K562 (cell line): ENCODE data around the gene PDGFD. TPM values are rescaled to one million over a fixed set of nuclear protein-coding genes. Genes with fewer than 3 reads are reported as not detected.

Source experiments
- ATAC-seq: fragments of 200-7000 bp; cut with Tn5 transposase; 3 replicates; pipeline ENCODE4 v1.9.1; 2020; ENCODE audit warnings: moderate library complexity
- BruUV-seq: library from RNA; stranded (reverse); fragments of 400-500 nt; replicated peaks from 2 replicates; lab custom pipeline; 2021; lab: Mats Ljungman, UMichigan
- CTCF ChIA-PET: fragments of 300-600 bp; formaldehyde crosslinking; extraction: SDS; loops from one replicate; lab custom pipeline; 2021; ENCODE audit warnings: low intra/inter-chr PET ratio; lab: Yijun Ruan, JAX
- POLR2A ChIA-PET: fragments of 300-600, 350-650 bp; sonication (Branson Sonifier 250); formaldehyde crosslinking; extraction: SDS; loops from one replicate; lab custom pipeline; 2021; ENCODE audit warnings: antibody characterized with exemption, inconsistent platforms; lab: Yijun Ruan, JAX
- DNase-seq, 4 experiments: peaks; one replicate each; pipeline versions ENCODE4 v3.0.0 to v3.0.0-alpha.2; 2011 to 2018; ENCODE audit warnings: low spot score in 3 of 4, mixed read lengths in 3 of 4; ENCODE audit errors: extremely low read depth in 1 of 4
- FAIRE-seq: peaks from 2 replicates; lab custom pipeline; 2011; peaks lifted over from hg19 to GRCh38; lab: Jason Lieb, UNC
- H2AFZ ChIP-seq: 2 replicates; pipeline ENCODE4 v1.6.0; 2011; ENCODE audit warnings: low read depth, low read length, control low read depth, inconsistent platforms
- H3K27ac ChIP-seq: fragments of 200-600 bp; 3 replicates; pipeline ENCODE4 v1.8.0; 2011; ENCODE audit warnings: low read depth, mild to moderate bottlenecking, control low read depth, inconsistent platforms, low read length, moderate library complexity, mixed read lengths; ENCODE audit errors: extremely low read depth
- H3K27me3 ChIP-seq, 2 experiments: fragments of 300-600 bp in 1 of 2; 2 replicates in 1 of 2; 3 replicates in 1 of 2; pipeline versions ENCODE4 v1.6.0 to v1.8.0; 2011; ENCODE audit warnings: inconsistent platforms in 2 of 2, low read length in 2 of 2, mild to moderate bottlenecking in 1 of 2, mixed read lengths in 1 of 2, moderate library complexity in 1 of 2; ENCODE audit not compliant: control insufficient read depth in 2 of 2, insufficient read depth in 2 of 2
- H3K36me3 ChIP-seq: fragments of 300-600 bp; 3 replicates; pipeline ENCODE4 v1.8.0; 2011; ENCODE audit warnings: mild to moderate bottlenecking, low read length, inconsistent platforms; ENCODE audit not compliant: control insufficient read depth, insufficient read depth
- H3K4me1 ChIP-seq, 2 experiments: fragments of 200-600 bp in 1 of 2; replicated peaks in 1 of 2; 2 replicates in 1 of 2; 3 replicates in 1 of 2; pipeline versions ENCODE4 v1.5.1 to v1.8.0; 2011; ENCODE audit warnings: inconsistent platforms in 2 of 2, low read length in 2 of 2, mild to moderate bottlenecking in 1 of 2, mixed read lengths in 1 of 2, moderate library complexity in 1 of 2; ENCODE audit not compliant: control insufficient read depth in 2 of 2, insufficient read depth in 2 of 2
- H3K4me2 ChIP-seq: 2 replicates; pipeline ENCODE4 v1.6.1; 2011; ENCODE audit warnings: low read length, control low read depth, inconsistent platforms, mixed read lengths; ENCODE audit not compliant: insufficient read depth
- H3K4me3 ChIP-seq: fragments of 200-600 bp; sonication (generic), shearing (Covaris generic); 2 replicates; pipeline ENCODE4 v1.5.1; 2016; ENCODE audit warnings: control low read depth, inconsistent platforms
- H3K79me2 ChIP-seq: fragments of 200-600 bp; 3 replicates; pipeline ENCODE4 v1.8.0; 2011; ENCODE audit warnings: low read length, inconsistent platforms; ENCODE audit not compliant: control insufficient read depth, insufficient read depth
- H3K9ac ChIP-seq, 2 experiments: 2 replicates each; pipeline versions ENCODE4 v1.6.0 to v1.6.1; 2011; ENCODE audit warnings: low read depth in 2 of 2, low read length in 2 of 2, control low read depth in 1 of 2, inconsistent platforms in 1 of 2, mild to moderate bottlenecking in 1 of 2, mixed read lengths in 1 of 2; ENCODE audit not compliant: insufficient read depth in 1 of 2
- H3K9me1 ChIP-seq: one replicate; pipeline ENCODE4 v1.6.0; 2011; ENCODE audit warnings: inconsistent platforms, mild to moderate bottlenecking, low read length, moderate library complexity; ENCODE audit not compliant: control insufficient read depth, insufficient read depth
- H3K9me3 ChIP-seq: replicated peaks from 2 replicates; pipeline ENCODE4 v1.5.1; 2011; ENCODE audit warnings: low read depth, low read length, inconsistent platforms; ENCODE audit not compliant: control insufficient read depth, insufficient read depth
- H4K20me1 ChIP-seq: replicated peaks from 2 replicates; pipeline ENCODE4 v1.6.1; 2011; ENCODE audit warnings: low read length, inconsistent platforms, mixed read lengths; ENCODE audit not compliant: control insufficient read depth, insufficient read depth
- CEBPG ChIP-seq, 3 experiments: fragments of 200-800 bp in 1 of 3; sonication (Bioruptor generic) in 1 of 3; sonication (generic) in 1 of 3; formaldehyde crosslinking in 1 of 3; IDR thresholded peaks in 2 of 3; conservative IDR thresholded peaks in 1 of 3; 2 replicates each; pipeline versions ENCODE4 v1.6.1 to v1.8.0; 2016 to 2022; ENCODE audit warnings: missing compliant biosample characterization in 2 of 3, missing genetic modification characterization in 2 of 3, mild to moderate bottlenecking in 1 of 3, missing genetic modification reagents in 1 of 3
- EZH2 ChIP-seq: IDR thresholded peaks from 2 replicates; pipeline ENCODE4 v1.6.1; 2012; ENCODE audit warnings: low read depth, mild to moderate bottlenecking, inconsistent platforms, low read length, borderline replicate concordance
- GABPA ChIP-seq: fragments of 200-800 bp; sonication (Bioruptor generic); conservative IDR thresholded peaks from 2 replicates; pipeline ENCODE4 v1.6.1; 2016; ENCODE audit warnings: low read depth, missing genetic modification characterization, missing compliant biosample characterization
- MCM2 ChIP-seq: fragments of 450-650 bp; IDR thresholded peaks from 2 replicates; pipeline ENCODE4 v1.6.1; 2017; ENCODE audit warnings: low read depth, mild to moderate bottlenecking
- PHF20 ChIP-seq: fragments of 450-650 bp; IDR thresholded peaks from 2 replicates; pipeline ENCODE4 v1.6.1; 2018; ENCODE audit not compliant: partially characterized antibody
- PML ChIP-seq: IDR thresholded peaks from 2 replicates; pipeline ENCODE4 v1.6.1; 2012; ENCODE audit warnings: low read length, inconsistent platforms
- POLR2AphosphoS2 ChIP-seq: IDR thresholded peaks from 2 replicates; pipeline ENCODE4 v1.6.1; 2012; ENCODE audit warnings: low read length, improper control_type of control experiment
- PTTG1 ChIP-seq: fragments of 450-650 bp; IDR thresholded peaks from 2 replicates; pipeline ENCODE4 v1.6.1; 2016; ENCODE audit warnings: low read depth, mild to moderate bottlenecking, missing genetic modification characterization, missing compliant biosample characterization
- ZNF124 ChIP-seq: sonication (generic); formaldehyde crosslinking; IDR thresholded peaks from 2 replicates; pipeline ENCODE4 v1.8.1; 2022; ENCODE audit warnings: missing genetic modification reagents
- WGBS: fragments of 100-300 bp; shearing (Covaris generic); methylation state at CpG from one replicate; pipeline ENCODE4 v1.1.6; 2016; ENCODE audit warnings: low coverage, mixed read lengths; ENCODE audit not compliant: insufficient coverage; ENCODE audit errors: missing lambda C conversion rate; 5-methylcytosine and 5-hydroxymethylcytosine counted together
- in situ Hi-C: fragments of 300-500 bp; cut with MboI; formaldehyde crosslinking; loops from 4 replicates; pipeline ENCODE4 v1.15.0; 2018; ENCODE audit warnings: inconsistent platforms, mixed read lengths
- intact Hi-C: fragments of 100-400 bp; cut with micrococcal nuclease; formaldehyde crosslinking; loops from 2 replicates; pipeline ENCODE4 v1.14.2; 2022
- polyA plus RNA-seq, 8 experiments: library from polyadenylated mRNA; depleted of rRNA in 4 of 8; stranded (reverse) in 5 of 8; unstranded in 3 of 8; fragments of >200 nt; fragmentation: Nextera tagmentation in 2 of 8; fragmentation: Illumina TruSeq in 1 of 8; extraction: Ambion mirVana in 2 of 8; extraction: Trizol in 1 of 8; gene quantifications; 2 replicates each; pipeline versions ENCODE4 v1.2.1 to v1.2.3, GENCODE V29; 2011 to 2014; ENCODE audit warnings: inconsistent platforms in 1 of 8, missing spikeins in 1 of 8
- total RNA-seq, 7 experiments: library from RNA; depleted of rRNA in 6 of 7; stranded (reverse); fragments of >200 nt in 6 of 7; fragmentation: Illumina TruSeq in 2 of 7; extraction: Trizol in 2 of 7; gene quantifications; 2 replicates each; pipeline versions ENCODE4 v1.2.1 to v1.2.3, GENCODE V29; 2011 to 2021; ENCODE audit warnings: low replicate concordance in 1 of 7
- TF ChIP-seq, protein P1 (sequence below): fragments of 450-650 bp; IDR thresholded peaks from 2 replicates; pipeline ENCODE4 v1.6.1; 2016

Gene PDGFD
- total and polyA plus RNA-seq, 9 of the 15 experiments (the other 6 are each of a cell fraction or from before 2014, with no cell fraction given): 0.11 TPM; not detected in 8

DNA sequence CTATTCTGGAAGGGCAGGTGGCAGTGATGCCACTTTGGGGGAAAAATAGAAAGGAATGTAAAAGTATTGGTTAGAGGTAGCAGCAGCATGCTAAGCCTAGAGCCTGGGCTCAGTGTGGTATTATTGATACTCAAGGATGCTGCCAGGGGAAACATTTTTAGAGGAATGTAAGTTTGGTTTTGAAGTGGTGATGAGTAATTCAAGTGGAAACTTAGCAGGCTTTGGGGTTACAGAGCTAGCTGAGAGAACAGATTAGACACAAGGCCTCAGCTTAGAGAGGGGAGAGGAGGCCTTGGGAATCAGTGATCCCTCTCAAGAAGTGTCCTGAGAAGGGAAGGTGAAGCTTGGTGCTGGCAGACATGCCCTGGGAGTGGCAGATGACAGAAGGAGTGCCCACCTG, 160.5 kb downstream of the PDGFD start (continued):
- TF ChIP-seq PTTG1 (tag) (no peak), EZH2 (no peak)

GRCh38 chr11:104001561-104002056, 162.3 kb downstream of the PDGFD start:
- no peak overlapping the region for H3K4me2 ChIP-seq
- no peak overlapping the region for H3K4me3 ChIP-seq
- ATAC-seq: no peak
- no peak for TF ChIP-seq ZNF124 (CRISPR knock-in tag)
- TF ChIP-seq CEBPG (CRISPR knock-in tag; IDR thresholded peaks at IDR 0.05): no peak
- TF ChIP-seq CEBPG (tag; conservative IDR thresholded peaks at IDR 0.05 in 1 of 2, IDR thresholded peaks at IDR 0.05 in 1 of 2): 0 out of 4 replicates have a peak, but pooled peaks of 1 of the 2 experiments have one; percentile 15
- TF ChIP-seq, protein P1, sequence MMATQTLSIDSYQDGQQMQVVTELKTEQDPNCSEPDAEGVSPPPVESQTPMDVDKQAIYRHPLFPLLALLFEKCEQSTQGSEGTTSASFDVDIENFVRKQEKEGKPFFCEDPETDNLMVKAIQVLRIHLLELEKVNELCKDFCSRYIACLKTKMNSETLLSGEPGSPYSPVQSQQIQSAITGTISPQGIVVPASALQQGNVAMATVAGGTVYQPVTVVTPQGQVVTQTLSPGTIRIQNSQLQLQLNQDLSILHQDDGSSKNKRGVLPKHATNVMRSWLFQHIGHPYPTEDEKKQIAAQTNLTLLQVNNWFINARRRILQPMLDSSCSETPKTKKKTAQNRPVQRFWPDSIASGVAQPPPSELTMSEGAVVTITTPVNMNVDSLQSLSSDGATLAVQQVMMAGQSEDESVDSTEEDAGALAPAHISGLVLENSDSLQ: no peak
- no peak for TF ChIP-seq GABPA (tag)
- TF ChIP-seq MCM2: no peak
- TF ChIP-seq PHF20: no peak
- TF ChIP-seq PML: no peak
- TF ChIP-seq POLR2AphosphoS2: no peak
- BruUV-seq: no TSS peak
- POLR2A ChIA-PET: no interaction called here
- H3K9me3 ChIP-seq: peaks cover 3% of the 10 kb centered on the region; the same call in 1 of the 2 replicates
- CTCF ChIA-PET: no interaction called here
- H3K9me1 ChIP-seq: no peaks in the 10 kb centered on the region
- H3K4me1 ChIP-seq: no peaks in the 10 kb centered on the region
- H3K27ac ChIP-seq: no peak overlapping the region
- H4K20me1 ChIP-seq: no peaks in the 10 kb centered on the region
- no peak for FAIRE-seq
- no peak overlapping the region for H3K9ac ChIP-seq
- WGBS: 0% methylated on average over 3 of the region's 3 CpGs
- no peaks in the 10 kb centered on the region for H3K27me3 ChIP-seq
- DNase-seq: no peak
- in situ Hi-C loops: no loop called here
- H2AFZ ChIP-seq: no peak overlapping the region
- no peaks in the 10 kb centered on the region for H3K79me2 ChIP-seq
- intact Hi-C loops: no loop called here
- no peaks in the 10 kb centered on the region for H3K36me3 ChIP-seq
